ENCODE measurements around the gene TMEM72.

The TMEM72 gene

DNA sequence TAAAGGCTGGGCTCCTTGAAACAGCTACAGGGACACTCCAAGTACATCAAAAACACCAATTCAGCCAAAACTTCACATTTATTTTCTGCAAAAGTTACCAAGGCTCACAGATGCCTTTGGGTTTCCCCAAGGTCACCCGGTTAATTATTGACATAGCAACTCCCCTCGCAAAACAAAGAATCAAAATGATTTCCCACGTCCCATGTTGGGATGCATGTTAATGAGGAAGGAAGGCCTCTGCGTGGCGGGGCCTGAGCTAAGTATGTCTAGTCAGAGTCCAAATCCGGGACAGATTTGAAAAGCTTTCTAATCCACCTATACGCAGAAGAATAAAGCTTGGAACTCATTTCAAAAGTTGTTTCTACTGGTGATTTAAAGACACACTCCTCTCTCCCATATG lies 535 bp upstream of the TMEM72 start:
- no peak for ATAC-seq
- TF ChIP-seq ESRRG (CRISPR knock-in tag; IDR thresholded peaks at IDR 0.05) (no peak), ZFP3 (CRISPR knock-in tag; IDR thresholded peaks at IDR 0.05) (no peak), ZC3H10 (CRISPR knock-in tag; IDR thresholded peaks at IDR 0.05) (no peak)
- TF ChIP-seq, protein P1, sequence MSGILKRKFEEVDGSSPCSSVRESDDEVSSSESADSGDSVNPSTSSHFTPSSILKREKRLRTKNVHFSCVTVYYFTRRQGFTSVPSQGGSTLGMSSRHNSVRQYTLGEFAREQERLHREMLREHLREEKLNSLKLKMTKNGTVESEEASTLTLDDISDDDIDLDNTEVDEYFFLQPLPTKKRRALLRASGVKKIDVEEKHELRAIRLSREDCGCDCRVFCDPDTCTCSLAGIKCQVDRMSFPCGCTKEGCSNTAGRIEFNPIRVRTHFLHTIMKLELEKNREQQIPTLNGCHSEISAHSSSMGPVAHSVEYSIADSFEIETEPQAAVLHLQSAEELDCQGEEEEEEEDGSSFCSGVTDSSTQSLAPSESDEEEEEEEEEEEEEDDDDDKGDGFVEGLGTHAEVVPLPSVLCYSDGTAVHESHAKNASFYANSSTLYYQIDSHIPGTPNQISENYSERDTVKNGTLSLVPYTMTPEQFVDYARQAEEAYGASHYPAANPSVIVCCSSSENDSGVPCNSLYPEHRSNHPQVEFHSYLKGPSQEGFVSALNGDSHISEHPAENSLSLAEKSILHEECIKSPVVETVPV (CRISPR knock-in tag; IDR thresholded peaks at IDR 0.05): no peak
- TF ChIP-seq, protein P2, sequence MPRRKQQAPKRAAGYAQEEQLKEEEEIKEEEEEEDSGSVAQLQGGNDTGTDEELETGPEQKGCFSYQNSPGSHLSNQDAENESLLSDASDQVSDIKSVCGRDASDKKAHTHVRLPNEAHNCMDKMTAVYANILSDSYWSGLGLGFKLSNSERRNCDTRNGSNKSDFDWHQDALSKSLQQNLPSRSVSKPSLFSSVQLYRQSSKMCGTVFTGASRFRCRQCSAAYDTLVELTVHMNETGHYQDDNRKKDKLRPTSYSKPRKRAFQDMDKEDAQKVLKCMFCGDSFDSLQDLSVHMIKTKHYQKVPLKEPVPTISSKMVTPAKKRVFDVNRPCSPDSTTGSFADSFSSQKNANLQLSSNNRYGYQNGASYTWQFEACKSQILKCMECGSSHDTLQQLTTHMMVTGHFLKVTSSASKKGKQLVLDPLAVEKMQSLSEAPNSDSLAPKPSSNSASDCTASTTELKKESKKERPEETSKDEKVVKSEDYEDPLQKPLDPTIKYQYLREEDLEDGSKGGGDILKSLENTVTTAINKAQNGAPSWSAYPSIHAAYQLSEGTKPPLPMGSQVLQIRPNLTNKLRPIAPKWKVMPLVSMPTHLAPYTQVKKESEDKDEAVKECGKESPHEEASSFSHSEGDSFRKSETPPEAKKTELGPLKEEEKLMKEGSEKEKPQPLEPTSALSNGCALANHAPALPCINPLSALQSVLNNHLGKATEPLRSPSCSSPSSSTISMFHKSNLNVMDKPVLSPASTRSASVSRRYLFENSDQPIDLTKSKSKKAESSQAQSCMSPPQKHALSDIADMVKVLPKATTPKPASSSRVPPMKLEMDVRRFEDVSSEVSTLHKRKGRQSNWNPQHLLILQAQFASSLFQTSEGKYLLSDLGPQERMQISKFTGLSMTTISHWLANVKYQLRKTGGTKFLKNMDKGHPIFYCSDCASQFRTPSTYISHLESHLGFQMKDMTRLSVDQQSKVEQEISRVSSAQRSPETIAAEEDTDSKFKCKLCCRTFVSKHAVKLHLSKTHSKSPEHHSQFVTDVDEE (CRISPR knock-in tag; IDR thresholded peaks at IDR 0.05): no peak

DNA sequence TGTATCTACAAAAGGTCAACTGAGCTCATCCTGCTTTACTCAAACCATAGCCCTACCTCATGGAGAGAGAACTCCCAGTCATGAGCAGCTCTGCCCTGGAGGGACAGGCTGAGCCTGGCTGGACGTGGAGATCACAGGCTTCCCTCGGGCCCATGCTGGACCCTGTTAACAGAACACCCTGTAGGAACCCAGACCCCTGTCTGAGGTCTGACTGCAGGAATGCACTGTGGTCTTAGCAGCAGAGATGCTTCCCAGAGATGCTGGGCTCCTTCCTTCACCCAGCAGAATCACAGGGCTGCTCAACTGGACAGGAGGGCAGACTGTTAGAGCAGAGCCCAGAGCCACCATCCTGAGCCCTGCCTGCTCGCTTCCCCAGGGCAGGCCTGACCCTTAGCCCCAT lies 814 bp downstream of the TMEM72 start:
- ATAC-seq: no peak
- TF ChIP-seq, protein P3, sequence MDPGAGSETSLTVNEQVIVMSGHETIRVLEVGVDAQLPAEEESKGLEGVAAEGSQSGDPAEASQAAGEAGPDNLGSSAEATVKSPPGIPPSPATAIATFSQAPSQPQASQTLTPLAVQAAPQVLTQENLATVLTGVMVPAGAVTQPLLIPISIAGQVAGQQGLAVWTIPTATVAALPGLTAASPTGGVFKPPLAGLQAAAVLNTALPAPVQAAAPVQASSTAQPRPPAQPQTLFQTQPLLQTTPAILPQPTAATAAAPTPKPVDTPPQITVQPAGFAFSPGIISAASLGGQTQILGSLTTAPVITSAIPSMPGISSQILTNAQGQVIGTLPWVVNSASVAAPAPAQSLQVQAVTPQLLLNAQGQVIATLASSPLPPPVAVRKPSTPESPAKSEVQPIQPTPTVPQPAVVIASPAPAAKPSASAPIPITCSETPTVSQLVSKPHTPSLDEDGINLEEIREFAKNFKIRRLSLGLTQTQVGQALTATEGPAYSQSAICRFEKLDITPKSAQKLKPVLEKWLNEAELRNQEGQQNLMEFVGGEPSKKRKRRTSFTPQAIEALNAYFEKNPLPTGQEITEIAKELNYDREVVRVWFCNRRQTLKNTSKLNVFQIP (CRISPR knock-in tag; IDR thresholded peaks at IDR 0.05; ENCODE audit: borderline replicate concordance, low read depth): no peak
- TF ChIP-seq BACH2 (CRISPR knock-in tag; IDR thresholded peaks at IDR 0.05; ENCODE audit: borderline replicate concordance): no peak
- no peak for TF ChIP-seq TCF4 (CRISPR knock-in tag; IDR thresholded peaks at IDR 0.05; ENCODE audit: borderline replicate concordance)
- TF ChIP-seq, protein P4, sequence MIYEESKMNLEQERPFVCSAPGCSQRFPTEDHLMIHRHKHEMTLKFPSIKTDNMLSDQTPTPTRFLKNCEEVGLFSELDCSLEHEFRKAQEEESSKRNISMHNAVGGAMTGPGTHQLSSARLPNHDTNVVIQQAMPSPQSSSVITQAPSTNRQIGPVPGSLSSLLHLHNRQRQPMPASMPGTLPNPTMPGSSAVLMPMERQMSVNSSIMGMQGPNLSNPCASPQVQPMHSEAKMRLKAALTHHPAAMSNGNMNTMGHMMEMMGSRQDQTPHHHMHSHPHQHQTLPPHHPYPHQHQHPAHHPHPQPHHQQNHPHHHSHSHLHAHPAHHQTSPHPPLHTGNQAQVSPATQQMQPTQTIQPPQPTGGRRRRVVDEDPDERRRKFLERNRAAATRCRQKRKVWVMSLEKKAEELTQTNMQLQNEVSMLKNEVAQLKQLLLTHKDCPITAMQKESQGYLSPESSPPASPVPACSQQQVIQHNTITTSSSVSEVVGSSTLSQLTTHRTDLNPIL (CRISPR knock-in tag; IDR thresholded peaks at IDR 0.05; ENCODE audit: low read depth): no peak
- TF ChIP-seq SNAI2 (CRISPR knock-in tag; IDR thresholded peaks at IDR 0.05): no peak
- TF ChIP-seq ZC3H10 (CRISPR knock-in tag; IDR thresholded peaks at IDR 0.05): no peak
- TF ChIP-seq PPARA (CRISPR knock-in tag; IDR thresholded peaks at IDR 0.05; ENCODE audit: borderline replicate concordance): no peak
- TF ChIP-seq ARNTL (CRISPR knock-in tag; IDR thresholded peaks at IDR 0.05; ENCODE audit: borderline replicate concordance, low read depth): no peak
- TF ChIP-seq ZFP30 (CRISPR knock-in tag; IDR thresholded peaks at IDR 0.05): no peak
- no peak for TF ChIP-seq ZNF565 (CRISPR knock-in tag; conservative IDR thresholded peaks at IDR 0.05; ENCODE audit: low read depth)
- TF ChIP-seq ISL1 (CRISPR knock-in tag; IDR thresholded peaks at IDR 0.05): no peak
- TF ChIP-seq ZNF8 (CRISPR knock-in tag; IDR thresholded peaks at IDR 0.05): no peak
- no peak for TF ChIP-seq OSR1 (CRISPR knock-in tag; IDR thresholded peaks at IDR 0.05)
- TF ChIP-seq, protein P2 (CRISPR knock-in tag; IDR thresholded peaks at IDR 0.05): no peak
- no peak for TF ChIP-seq RARB (CRISPR knock-in tag; IDR thresholded peaks at IDR 0.05)
- TF ChIP-seq CSDC2 (CRISPR knock-in tag; IDR thresholded peaks at IDR 0.05): no peak

DNA sequence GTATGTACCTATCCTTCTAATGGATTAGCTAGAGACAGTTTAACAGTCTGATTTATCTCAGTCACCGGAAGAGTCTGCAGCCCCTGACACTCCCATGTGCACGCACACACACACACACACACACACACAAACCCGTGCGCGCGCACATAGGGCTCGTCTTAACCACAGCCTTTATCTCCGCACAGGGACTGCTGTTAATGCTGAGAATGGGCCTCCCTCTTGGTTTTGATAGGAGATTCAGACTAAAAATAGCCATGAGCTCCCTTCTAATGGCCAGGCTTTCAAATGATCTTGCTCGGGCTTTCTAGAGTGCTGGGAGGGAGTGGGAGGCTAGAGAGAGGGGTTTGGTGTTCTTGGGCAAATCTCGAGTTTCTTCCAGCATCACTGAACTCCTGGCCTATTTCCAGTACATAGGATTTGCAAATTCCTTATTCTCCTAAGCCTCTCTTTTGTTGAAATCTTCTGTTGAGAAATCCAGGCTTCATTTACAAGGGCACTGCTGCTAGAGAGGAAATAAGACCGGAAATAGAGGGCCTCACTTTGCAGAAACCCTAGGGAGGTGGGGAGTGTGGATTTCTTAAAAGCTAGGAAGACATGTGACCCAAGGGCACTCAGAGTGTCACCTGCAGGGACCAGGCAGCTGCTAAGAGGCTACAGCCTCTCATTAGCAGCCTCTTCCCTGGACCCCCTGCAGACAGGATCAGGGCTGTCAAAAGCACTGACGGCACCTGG lies 2.4 kb downstream of the TMEM72 start:
- ATAC-seq: no peak
- TF ChIP-seq ZC3H10 (CRISPR knock-in tag; IDR thresholded peaks at IDR 0.05) (no peak), ZNF8 (CRISPR knock-in tag; IDR thresholded peaks at IDR 0.05) (no peak), PPARA (CRISPR knock-in tag; IDR thresholded peaks at IDR 0.05; ENCODE audit: borderline replicate concordance) (no peak), ZNF565 (CRISPR knock-in tag; conservative IDR thresholded peaks at IDR 0.05; ENCODE audit: low read depth) (no peak), GLIS3 (CRISPR knock-in tag; IDR thresholded peaks at IDR 0.05) (no peak), RARB (CRISPR knock-in tag; IDR thresholded peaks at IDR 0.05) (no peak), SNAI2 (CRISPR knock-in tag; IDR thresholded peaks at IDR 0.05) (no peak), ZFP30 (CRISPR knock-in tag; IDR thresholded peaks at IDR 0.05) (no peak), ZFP3 (CRISPR knock-in tag; IDR thresholded peaks at IDR 0.05) (no peak), ESRRG (CRISPR knock-in tag; IDR thresholded peaks at IDR 0.05) (no peak), TCF4 (CRISPR knock-in tag; IDR thresholded peaks at IDR 0.05; ENCODE audit: borderline replicate concordance) (no peak), ARNTL (CRISPR knock-in tag; IDR thresholded peaks at IDR 0.05; ENCODE audit: borderline replicate concordance, low read depth) (no peak), CSDC2 (CRISPR knock-in tag; IDR thresholded peaks at IDR 0.05) (no peak)
- TF ChIP-seq, protein P1 (CRISPR knock-in tag; IDR thresholded peaks at IDR 0.05): no peak

Measured in SK-N-SH treated with all-trans-retinoic acid at 6 μM for 48 hours (cell line).